Body of pancreas (tissue), 4 donors: ENCODE results near the gene TRMT44. TPM values are rescaled to one million over a fixed set of nuclear protein-coding genes. Genes with fewer than 3 reads are reported as not detected.
"Not testable (repeated sequence)": the region's sequence is repeated elsewhere in the genome, so short reads cannot be mapped to it uniquely, and the experiment has no call there.

Experiments used
- ATAC-seq: fragments of 150-250 bp; one replicate; pipeline ENCODE4 v1.9.1; 2016
- DNase-seq, 4 donors: peaks; one replicate each; pipeline ENCODE4 v3.0.0-alpha.2; 2019
- H3K27ac ChIP-seq, 4 donors: fragments of 200-600 bp; sonication (generic); 1 replicate in 3 of 4; 2 replicates in 1 of 4; pipeline versions ENCODE4 v1.5.1 to v1.6.1; 2016 to 2019; ENCODE audit warnings: mild to moderate bottlenecking in 1 of 4, mixed read lengths in 1 of 4, moderate library complexity in 1 of 4
- H3K27me3 ChIP-seq, 2 donors: fragments of 200-600 bp; sonication (generic); one replicate each; pipeline ENCODE4 v1.6.0; 2016; ENCODE audit warnings: mild to moderate bottlenecking in 1 of 2
- H3K36me3 ChIP-seq, 2 donors: fragments of 200-600 bp; sonication (generic); replicated peaks in 1 of 2; 2 replicates each; pipeline ENCODE4 v1.5.1; 2016; ENCODE audit warnings: low read depth in 2 of 2; ENCODE audit not compliant: insufficient read depth in 1 of 2
- H3K4me1 ChIP-seq: fragments of 200-600 bp; sonication (generic); one replicate; pipeline ENCODE4 v1.6.0; 2016
- H3K4me3 ChIP-seq, 2 donors: fragments of 200-600 bp; sonication (generic); 1 replicate in 1 of 2; 2 replicates in 1 of 2; pipeline ENCODE4 v1.5.1; 2016 to 2019
- H3K9me3 ChIP-seq, 3 donors: fragments of 200-600 bp; sonication (generic); 1 replicate in 2 of 3; 2 replicates in 1 of 3; pipeline ENCODE4 v1.5.1; 2016
- POLR2A ChIP-seq, 3 donors: fragments of 450-650 bp; IDR thresholded peaks; one replicate each; pipeline ENCODE4 v1.6.1; 2016; ENCODE audit warnings: antibody characterized with exemption in 3 of 3, mild to moderate bottlenecking in 2 of 3
- WGBS, 2 donors: methylation state at CpG; one replicate each; pipeline ENCODE4 v1.1.5; 2017; 5-methylcytosine and 5-hydroxymethylcytosine counted together
- intact Hi-C: fragments of 100-400 bp; cut with DNase I; formaldehyde crosslinking; loops from one replicate; pipeline ENCODE4 v1.15.1; 2023
- total RNA-seq, 2 donors: library from RNA; depleted of rRNA; stranded (reverse); fragments of >200 nt; gene quantifications; one replicate each; pipeline ENCODE4 v1.1.0, GENCODE V29; 2016
- TF ChIP-seq, protein P1 (sequence below), 7 experiments: fragments of 450-650 bp in 4 of 7; fragments of 200-600 bp in 3 of 7; sonication (generic) in 3 of 7; IDR thresholded peaks; one replicate each; pipeline ENCODE4 v1.5.1; 2016 to 2019; ENCODE audit warnings: antibody characterized with exemption in 7 of 7

The TRMT44 gene
- total RNA-seq, 2 donors from 2014 or later = 13.2 to 60.0 TPM

DNA sequence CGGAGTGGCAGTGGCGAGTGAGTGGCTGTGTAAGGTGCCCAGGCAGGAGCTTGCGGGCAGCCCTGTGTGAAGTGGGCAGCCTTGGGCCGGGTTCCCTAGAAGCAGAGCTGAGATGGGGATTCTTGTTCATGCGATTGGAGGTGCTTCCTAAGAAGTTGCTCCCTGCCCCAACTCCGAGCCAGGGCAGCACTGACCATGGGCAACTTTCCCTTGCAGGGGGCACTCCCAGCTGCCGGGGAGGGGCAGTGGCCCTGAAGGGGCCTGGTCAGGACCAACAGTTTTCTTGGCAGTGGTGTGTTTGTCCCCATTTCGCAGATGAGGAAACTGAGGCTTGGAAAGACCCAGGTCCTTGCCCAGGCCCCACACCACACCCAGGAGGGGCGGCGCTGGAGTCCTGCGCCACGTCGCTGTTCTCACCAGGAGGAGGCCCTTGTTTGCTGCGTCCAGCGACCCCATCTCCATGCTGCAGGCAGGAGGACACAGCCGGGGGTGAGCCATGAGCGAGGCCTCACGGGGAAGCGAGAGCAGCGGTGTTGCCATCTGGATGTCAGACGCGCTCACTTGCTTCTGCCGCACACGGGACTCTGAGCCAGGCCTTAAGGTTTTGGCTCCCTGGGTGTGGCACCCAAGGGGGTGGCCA lies 68.9 kb downstream of the TRMT44 start:
- TF ChIP-seq, protein P1, sequence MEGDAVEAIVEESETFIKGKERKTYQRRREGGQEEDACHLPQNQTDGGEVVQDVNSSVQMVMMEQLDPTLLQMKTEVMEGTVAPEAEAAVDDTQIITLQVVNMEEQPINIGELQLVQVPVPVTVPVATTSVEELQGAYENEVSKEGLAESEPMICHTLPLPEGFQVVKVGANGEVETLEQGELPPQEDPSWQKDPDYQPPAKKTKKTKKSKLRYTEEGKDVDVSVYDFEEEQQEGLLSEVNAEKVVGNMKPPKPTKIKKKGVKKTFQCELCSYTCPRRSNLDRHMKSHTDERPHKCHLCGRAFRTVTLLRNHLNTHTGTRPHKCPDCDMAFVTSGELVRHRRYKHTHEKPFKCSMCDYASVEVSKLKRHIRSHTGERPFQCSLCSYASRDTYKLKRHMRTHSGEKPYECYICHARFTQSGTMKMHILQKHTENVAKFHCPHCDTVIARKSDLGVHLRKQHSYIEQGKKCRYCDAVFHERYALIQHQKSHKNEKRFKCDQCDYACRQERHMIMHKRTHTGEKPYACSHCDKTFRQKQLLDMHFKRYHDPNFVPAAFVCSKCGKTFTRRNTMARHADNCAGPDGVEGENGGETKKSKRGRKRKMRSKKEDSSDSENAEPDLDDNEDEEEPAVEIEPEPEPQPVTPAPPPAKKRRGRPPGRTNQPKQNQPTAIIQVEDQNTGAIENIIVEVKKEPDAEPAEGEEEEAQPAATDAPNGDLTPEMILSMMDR (IDR thresholded peaks at IDR 0.05) = no peak
- Histone ChIP-seq H3K36me3 (no peaks in the 10 kb centered on the region), H3K27ac (no peak overlapping the region), H3K4me1 (peaks cover 17% of the 10 kb centered on the region), H3K4me3 (no peak overlapping the region), H3K27me3 (no peaks in the 10 kb centered on the region), H3K9me3 (no peaks in the 10 kb centered on the region)
- intact Hi-C loops = no loop called here
- DNase-seq (no peak), ATAC-seq (no peak)
- WGBS, 2 donors = 82 to 92% methylated on average over 22 to 24 of the region's 24 CpGs

DNA sequence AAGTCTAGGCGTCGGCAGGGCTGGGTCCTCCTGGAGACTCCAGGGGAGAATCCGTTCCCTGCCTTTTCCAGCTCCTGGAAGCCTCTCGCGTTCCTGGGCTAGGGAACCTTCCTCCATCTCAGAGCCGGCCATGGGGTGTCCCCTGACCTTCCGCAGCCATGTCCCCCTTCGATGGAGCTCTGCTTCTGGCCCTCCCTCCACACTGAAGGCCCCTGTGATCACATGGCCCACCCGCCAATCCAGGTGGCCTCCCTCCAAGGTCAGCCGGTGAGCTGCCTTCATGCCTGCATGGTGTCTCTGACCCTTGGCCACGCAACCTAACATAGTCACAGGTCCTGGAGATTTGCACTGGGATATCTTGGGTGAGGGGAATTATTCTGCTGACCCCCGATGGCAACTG lies 69.6 kb downstream of the TRMT44 start:
- Histone ChIP-seq H3K4me1 (peaks cover 14% of the 10 kb centered on the region), H3K27me3 (no peaks in the 10 kb centered on the region), H3K27ac (no peak overlapping the region), H3K36me3 (no peaks in the 10 kb centered on the region), H3K9me3 (no peaks in the 10 kb centered on the region), H3K4me3 (no peak overlapping the region)
- WGBS, 2 donors = 62 to 83% methylated on average over 2 to 12 of the region's 12 CpGs
- no peak for ATAC-seq
- DNase-seq = no peak
- TF ChIP-seq POLR2A (IDR thresholded peaks at IDR 0.05) = no peak
- TF ChIP-seq, protein P1 (IDR thresholded peaks at IDR 0.05) = no peak
- intact Hi-C loops = no loop called here

GRCh38 chr4:8510611-8511285 lies 70.2 kb downstream of the TRMT44 start:
- intact Hi-C loops = no loop called here
- Histone ChIP-seq H3K27me3 (no peaks in the 10 kb centered on the region), H3K27ac (no peak overlapping the region), H3K4me3 (no peak overlapping the region), H3K4me1 (peaks cover 13% of the 10 kb centered on the region), H3K9me3 (no peaks in the 10 kb centered on the region), H3K36me3 (no peaks in the 10 kb centered on the region)
- TF ChIP-seq, protein P1 (IDR thresholded peaks at IDR 0.05) = no peak
- no peak for TF ChIP-seq POLR2A (IDR thresholded peaks at IDR 0.05)
- 68 to 77% methylated on average over 13 to 14 of the region's 15 CpGs for WGBS, 2 donors
- DNase-seq = no peak
- no peak for ATAC-seq

DNA sequence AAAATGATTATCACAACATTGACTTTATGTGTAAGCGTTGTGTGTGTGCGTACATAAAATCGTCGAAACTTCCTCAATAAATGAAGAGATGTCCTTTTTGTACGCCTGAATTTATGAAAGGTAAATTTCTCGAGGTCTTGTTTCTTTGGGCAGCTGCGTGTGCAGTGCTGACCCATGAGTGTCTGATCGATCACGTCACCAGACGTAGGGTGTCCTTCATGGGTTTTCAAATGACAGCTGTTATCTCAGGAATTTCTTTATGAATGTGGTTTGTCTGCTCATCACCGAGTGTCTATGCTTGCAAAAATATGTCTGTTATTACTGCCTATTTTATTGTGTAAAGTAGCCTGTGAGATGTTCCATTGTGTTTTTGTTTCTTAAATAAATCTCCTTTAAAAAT lies 71.9 kb downstream of the TRMT44 start:
- WGBS, 2 donors = 92% methylated on average over 11 of the region's 11 CpGs
- intact Hi-C loops = no loop called here
- no peaks in the 10 kb centered on the region for H3K36me3 ChIP-seq
- ATAC-seq (no peak), DNase-seq (no peak)
- H3K4me3 ChIP-seq = no peak overlapping the region
- no peak overlapping the region for H3K27ac ChIP-seq
- TF ChIP-seq POLR2A (IDR thresholded peaks at IDR 0.05) = no peak
- TF ChIP-seq, protein P1 (IDR thresholded peaks at IDR 0.05) = no peak
- no peaks in the 10 kb centered on the region for H3K9me3 ChIP-seq
- H3K4me1 ChIP-seq = no peaks in the 10 kb centered on the region
- H3K27me3 ChIP-seq = no peaks in the 10 kb centered on the region

DNA sequence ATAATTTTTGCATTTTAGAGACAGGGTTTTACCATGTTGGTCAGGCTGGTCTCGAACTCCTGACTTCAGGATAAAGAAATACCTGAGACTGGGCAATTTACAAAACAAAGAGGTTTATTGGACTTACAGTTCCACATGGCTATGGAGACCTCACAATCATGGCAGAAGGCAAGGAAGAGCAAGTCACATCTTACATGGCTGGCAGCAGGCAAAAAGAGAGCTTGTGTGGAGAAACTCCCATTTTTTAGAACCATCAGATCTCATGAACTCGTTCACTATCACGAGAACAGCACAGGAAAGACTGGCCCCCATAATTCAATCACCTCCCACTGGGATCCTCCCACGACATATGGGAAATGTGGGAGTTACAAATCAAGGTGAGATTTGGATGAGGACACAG lies 72.5 kb downstream of the TRMT44 start:
- H3K4me1 ChIP-seq, H3K9me3 ChIP-seq, H3K36me3 ChIP-seq, ATAC-seq, H3K27me3 ChIP-seq, intact Hi-C loops, DNase-seq, H3K4me3 ChIP-seq, H3K27ac ChIP-seq: not testable (repeated sequence)
- 67 to 81% methylated on average over 4 of the region's 4 CpGs for WGBS, 2 donors
